B cell (primary cell): ENCODE measurements around the gene FLT1. TPM values are rescaled to one million over a fixed set of nuclear protein-coding genes. Genes with fewer than 3 reads are reported as not detected.

Source experiments
- ATAC-seq: fragments of 200-7000 bp; cut with Tn5 transposase; one replicate; pipeline ENCODE4 v1.10.0; 2021; ENCODE audit warnings: low read depth, mild to moderate bottlenecking, moderate number of reproducible peaks, moderate library complexity
- CTCF ChIA-PET: fragments of 350-600 bp; sonication (Branson Sonifier 250); formaldehyde crosslinking; loops from one replicate; lab custom pipeline; 2021; ENCODE audit warnings: antibody characterized with exemption, inconsistent platforms; lab: Charles Lee
- POLR2A ChIA-PET: fragments of 350-600 bp; sonication (Branson Sonifier 250); formaldehyde crosslinking; loops from one replicate; lab custom pipeline; 2021; ENCODE audit warnings: antibody characterized with exemption; lab: Charles Lee
- DNase-seq: peaks from one replicate; pipeline ENCODE4 v3.0.0; 2013
- H2AFZ ChIP-seq: 2 replicates; pipeline ENCODE4 v1.6.1; 2012; ENCODE audit warnings: mild to moderate bottlenecking, low read depth, low read length; ENCODE audit not compliant: insufficient read depth, poor library complexity, severe bottlenecking
- H3K27ac ChIP-seq, 2 donors: 1 replicate in 1 of 2; 2 replicates in 1 of 2; pipeline ENCODE4 v1.5.1; 2012 to 2013; ENCODE audit warnings: low read length in 2 of 2, mild to moderate bottlenecking in 2 of 2, moderate library complexity in 1 of 2
- H3K27me3 ChIP-seq, 4 experiments: fragments of 200-600 bp in 1 of 4; sonication (generic) in 1 of 4; replicated peaks in 1 of 4; 1 replicate in 2 of 4; 2 replicates in 2 of 4; pipeline versions ENCODE4 v1.6.1 to v1.7.0; 2013 to 2016; ENCODE audit warnings: low read length in 3 of 4, mild to moderate bottlenecking in 2 of 4, mixed read lengths in 1 of 4, moderate library complexity in 1 of 4; ENCODE audit not compliant: insufficient read depth in 4 of 4, control insufficient read depth in 3 of 4; ENCODE audit errors: control extremely low read depth in 1 of 4
- H3K36me3 ChIP-seq, 2 experiments: replicated peaks in 1 of 2; 1 replicate in 1 of 2; 2 replicates in 1 of 2; pipeline versions ENCODE4 v1.6.1 to v1.7.1; 2013; ENCODE audit warnings: low read length in 1 of 2; ENCODE audit not compliant: insufficient read depth in 2 of 2, control insufficient read depth in 1 of 2; ENCODE audit errors: control extremely low read depth in 1 of 2, extremely low read depth in 1 of 2
- H3K4me1 ChIP-seq, 2 donors: fragments of 200-600 bp in 1 of 2; sonication (generic) in 1 of 2; 1 replicate in 1 of 2; 2 replicates in 1 of 2; pipeline versions ENCODE4 v1.5.1 to v1.6.1; 2013 to 2017; ENCODE audit warnings: low read length in 2 of 2; ENCODE audit not compliant: control insufficient read depth in 2 of 2, insufficient read depth in 2 of 2
- H3K4me2 ChIP-seq: replicated peaks from 2 replicates; pipeline ENCODE3; 2012; ENCODE audit warnings: mild to moderate bottlenecking, low read depth, low read length; ENCODE audit not compliant: poor library complexity, severe bottlenecking
- H3K4me3 ChIP-seq, 5 experiments: fragments of 200-600 bp in 1 of 5; sonication (generic) in 1 of 5; 1 replicate in 3 of 5; 2 replicates in 2 of 5; pipeline versions ENCODE4 v1.5.1 to v1.7.0; 2011 to 2016; ENCODE audit warnings: low read length in 4 of 5, mild to moderate bottlenecking in 4 of 5, low read depth in 2 of 5, control low read depth in 1 of 5, moderate library complexity in 1 of 5; ENCODE audit not compliant: insufficient read depth in 1 of 5; ENCODE audit errors: control extremely low read depth in 1 of 5, extremely low read depth in 1 of 5
- H3K79me2 ChIP-seq: fragments of 200-600 bp; sonication (generic); one replicate; pipeline ENCODE4 v1.6.0; 2016; ENCODE audit warnings: low read length; ENCODE audit not compliant: control insufficient read depth, insufficient read depth
- H3K9ac ChIP-seq: fragments of 200-600 bp; sonication (generic); 2 replicates; pipeline ENCODE4 v1.6.1; 2017; ENCODE audit warnings: mild to moderate bottlenecking, low read length, moderate library complexity
- H3K9me3 ChIP-seq, 3 donors: one replicate each; pipeline versions ENCODE4 v1.6.1 to v1.7.1; 2013; ENCODE audit warnings: low read length in 2 of 3; ENCODE audit not compliant: control insufficient read depth in 2 of 3, insufficient read depth in 1 of 3; ENCODE audit errors: control extremely low read depth in 1 of 3
- H4K20me1 ChIP-seq: 2 replicates; pipeline ENCODE4 v1.6.0; 2012; ENCODE audit warnings: mild to moderate bottlenecking, low read length; ENCODE audit not compliant: insufficient read depth, control insufficient read depth, poor library complexity, severe bottlenecking
- H3K27ac Mint-ChIP-seq: one replicate; pipeline ENCODE4 v1.8.0; 2021; ENCODE audit warnings: mixed read lengths
- H3K27me3 Mint-ChIP-seq: one replicate; pipeline ENCODE4 v1.8.0; 2021; ENCODE audit warnings: mixed read lengths
- H3K4me1 Mint-ChIP-seq: one replicate; pipeline ENCODE4 v1.8.0; 2021; ENCODE audit warnings: mixed read lengths
- H3K4me3 Mint-ChIP-seq: one replicate; pipeline ENCODE4 v1.8.0; 2021; ENCODE audit warnings: mixed read lengths
- H3K9me3 Mint-ChIP-seq: one replicate; pipeline ENCODE4 v1.8.0; 2022; ENCODE audit warnings: mixed read lengths; ENCODE audit not compliant: insufficient read depth
- CTCF ChIP-seq: fragments of 200-600 bp; IDR thresholded peaks from one replicate; pipeline ENCODE4 v1.8.0; 2022; ENCODE audit warnings: antibody characterized with exemption, mild to moderate bottlenecking
- EZH2 ChIP-seq: IDR thresholded peaks from 2 replicates; pipeline ENCODE4 v1.6.1; 2012; ENCODE audit warnings: borderline replicate concordance, low read depth, mild to moderate bottlenecking, moderate library complexity, low read length; ENCODE audit not compliant: insufficient read depth, poor library complexity, severe bottlenecking
- WGBS: methylation state at CpG from one replicate; pipeline ENCODE4 v1.1.5; 2013; ENCODE audit warnings: missing lambda C conversion rate; ENCODE audit not compliant: insufficient coverage; 5-methylcytosine and 5-hydroxymethylcytosine counted together
- intact Hi-C: fragments of 100-400 bp; cut with micrococcal nuclease; formaldehyde crosslinking; loops from one replicate; pipeline ENCODE4 v1.10.0; 2022
- polyA minus RNA-seq: library from RNA; depleted of rRNA, polyadenylated mRNA; stranded (reverse); fragments of >200 nt; gene quantifications from 2 replicates; pipeline ENCODE4 v1.2.3, GENCODE V29; 2012
- polyA plus RNA-seq: library from polyadenylated mRNA; depleted of rRNA; stranded (reverse); fragments of >200 nt; gene quantifications from 2 replicates; pipeline ENCODE4 v1.2.3, GENCODE V29; 2012
- total RNA-seq, 2 donors: library from RNA; stranded (reverse); fragments of 120-200 nt in 1 of 2; gene quantifications; 1 replicate in 1 of 2; 2 replicates in 1 of 2; pipeline versions ENCODE4 v1.2.3 to v1.2.4, GENCODE V29; 2013 to 2022

The FLT1 gene
- total RNA-seq: 1.2 and 1.8 TPM in 2 replicates
- total RNA-seq (2013): 3.8 TPM
- 1.1 and 1.2 TPM in 2 replicates for polyA plus RNA-seq
- 4.5 and 5.4 TPM in 2 replicates for polyA minus RNA-seq

DNA sequence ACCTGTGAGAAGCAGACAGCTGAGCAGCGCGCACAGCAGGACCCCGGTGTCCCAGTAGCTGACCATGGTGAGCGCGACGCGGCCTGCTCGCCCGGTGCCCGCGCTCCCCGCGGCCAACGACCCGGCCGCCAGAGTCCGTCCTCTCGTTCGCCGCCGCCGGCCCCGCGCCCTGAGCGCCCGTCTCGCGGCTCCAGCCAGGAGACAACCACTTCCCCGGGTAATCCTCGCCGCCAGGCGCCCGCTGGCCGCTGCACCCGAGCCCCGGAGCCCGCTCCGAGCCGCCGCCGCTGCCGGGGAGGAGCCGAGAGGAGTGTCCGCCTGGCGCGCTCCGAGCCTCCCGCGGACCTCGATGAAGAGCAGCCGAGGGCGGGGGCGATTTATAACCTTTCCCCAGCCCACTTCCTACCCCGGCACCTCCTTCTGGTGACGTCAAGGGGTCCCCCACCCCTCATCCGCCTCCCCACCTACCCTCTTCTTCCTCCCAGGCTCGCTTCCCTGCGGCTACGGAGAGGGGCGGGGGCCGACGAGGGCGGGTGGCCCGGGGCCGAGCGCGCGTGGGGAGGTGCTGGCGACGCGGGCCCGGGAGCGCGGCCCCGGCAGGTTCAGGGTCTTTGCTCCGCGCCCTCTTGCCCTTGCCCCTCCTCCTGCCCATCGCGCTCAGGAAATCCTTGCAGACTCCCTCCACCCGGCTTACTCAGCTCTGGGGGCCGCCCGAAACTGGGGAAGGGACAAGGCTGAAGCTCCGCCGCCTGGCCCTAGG lies at the start of gene FLT1:
Gene FLT1, minus strand, starts transcription at position 351 of the 760 bp plus-strand sequence. Its CDS starts 285 bp downstream, at position 66.
- DNase-seq: no peak
- Histone ChIP-seq H3K4me2 (peak within 1 kb of the TSS; percentile 98), H3K27me3 (peaks cover 0 to 60% (median 53%) of the 10 kb centered on the region in 4 experiments), H2AFZ (peak within 1 kb of the TSS; percentile 71), H3K36me3 (no peaks in the 10 kb centered on the region), H3K4me3 (peak within 1 kb of the TSS; percentile 23 to 63 (median 51)), H3K4me1 (peaks cover 21 to 38% of the 10 kb centered on the region in 2 donors), H3K79me2 (no peaks in the 10 kb centered on the region), H3K27ac (no peak within 1 kb of the TSS), H3K9ac (peak within 1 kb of the TSS; percentile 66), H4K20me1 (no peaks in the 10 kb centered on the region), H3K9me3 (peaks cover 0 to 8% (median 0%) of the 10 kb centered on the region in 3 donors)
- WGBS: 1% methylated on average over 79 of the region's 84 CpGs
- H3K4me1 Mint-ChIP-seq: peaks cover 13% of the 10 kb centered on the region
- ChIA-PET POLR2A (no interaction called here), CTCF (no interaction called here)
- ATAC-seq: peak; percentile 28
- intact Hi-C loops: no loop called here
- H3K27ac Mint-ChIP-seq: no peak within 1 kb of the TSS
- H3K27me3 Mint-ChIP-seq: peaks cover 52% of the 10 kb centered on the region
- peak within 1 kb of the TSS; percentile 75 for H3K4me3 Mint-ChIP-seq
- TF ChIP-seq CTCF (no peak), EZH2 (no peak)
- H3K9me3 Mint-ChIP-seq: no peaks in the 10 kb centered on the region

DNA sequence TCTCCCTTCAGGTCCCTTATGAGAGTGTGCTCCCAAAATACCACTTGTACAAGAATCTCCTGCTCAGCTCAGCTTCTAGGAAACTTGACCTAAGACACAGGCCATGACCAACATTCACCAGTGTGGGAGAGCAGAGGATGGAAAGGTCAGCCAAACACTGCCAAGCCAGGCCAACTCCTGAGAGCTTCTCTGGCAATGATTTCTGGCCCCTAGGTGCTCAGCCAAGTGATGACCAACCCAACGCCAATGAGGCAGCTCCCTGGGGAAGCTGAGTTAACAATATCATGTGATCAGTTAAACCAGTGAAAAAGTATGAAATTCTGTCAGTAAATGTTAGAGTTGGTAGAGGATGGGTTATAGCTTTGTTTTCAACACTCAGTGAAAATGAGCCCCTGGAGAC lies 49.1 kb upstream of the FLT1 start:
- ChIA-PET POLR2A (no interaction called here), CTCF (interaction anchor here (0.8 kb wide), 1 partner anchor 8 kb away, joined by 3 read pairs; no protein-coding TSS in a partner anchor)
- no peaks in the 10 kb centered on the region for H3K79me2 ChIP-seq
- H3K27me3 ChIP-seq: peaks cover 0 to 11% (median 4%) of the 10 kb centered on the region in 4 experiments
- no peak overlapping the region for H3K27ac Mint-ChIP-seq
- H3K27me3 Mint-ChIP-seq: peaks cover 32% of the 10 kb centered on the region
- intact Hi-C loops: no loop called here
- H3K4me2 ChIP-seq: no peak overlapping the region
- no peak overlapping the region for H2AFZ ChIP-seq
- peaks cover 0 to 17% (median 11%) of the 10 kb centered on the region in 3 donors for H3K9me3 ChIP-seq
- peaks cover 5% of the 10 kb centered on the region for H3K9me3 Mint-ChIP-seq
- DNase-seq (no peak), ATAC-seq (no peak)
- no peak overlapping the region for H3K4me3 Mint-ChIP-seq
- no peaks in the 10 kb centered on the region for H3K36me3 ChIP-seq
- H4K20me1 ChIP-seq: no peaks in the 10 kb centered on the region
- 83% methylated on average over 1 of the region's 1 CpG for WGBS
- H3K9ac ChIP-seq: no peak overlapping the region
- no peak overlapping the region for H3K27ac ChIP-seq
- no peaks in the 10 kb centered on the region for H3K4me1 ChIP-seq
- peaks cover 8% of the 10 kb centered on the region for H3K4me1 Mint-ChIP-seq
- H3K4me3 ChIP-seq: no peak overlapping the region
- TF ChIP-seq CTCF (no peak), EZH2 (no peak)
